Activated T-cell treated with anti-CD3 and anti-CD28 coated beads for 24 hours (primary cell): ENCODE data around the gene SEC14L5.

ENCODE experiments used
- DNase-seq: peaks from one replicate; pipeline ENCODE4 v3.0.0-alpha.2; 2020; ENCODE audit warnings: low read depth

The SEC14L5 gene

GRCh38 chr16:5012887-5013286, 54.8 kb downstream of the SEC14L5 start:
- no peak for DNase-seq

- DNase-seq = no peak
Observed at GRCh38 chr16:5015351-5015750, 57.2 kb downstream of the SEC14L5 start.

- DNase-seq = no peak
Observed at GRCh38 chr16:5015887-5016286, 57.8 kb downstream of the SEC14L5 start.

- no peak for DNase-seq
Observed at GRCh38 chr16:5016967-5017677, 59.0 kb downstream of the SEC14L5 start.

- no peak for DNase-seq
Observed at GRCh38 chr16:5017678-5017969, 59.5 kb downstream of the SEC14L5 start.

GRCh38 chr16:5018793-5019192, 60.7 kb downstream of the SEC14L5 start:
- DNase-seq = no peak

- DNase-seq = no peak
Observed at GRCh38 chr16:5019775-5020174, 61.6 kb downstream of the SEC14L5 start.

GRCh38 chr16:5020551-5020950, 62.4 kb downstream of the SEC14L5 start:
- no peak for DNase-seq

GRCh38 chr16:5022521-5022920, 64.4 kb downstream of the SEC14L5 start:
- no peak for DNase-seq

GRCh38 chr16:5024632-5025031, 66.5 kb downstream of the SEC14L5 start:
- no peak for DNase-seq

- no peak for DNase-seq
Observed at GRCh38 chr16:5025171-5025632, 67.1 kb downstream of the SEC14L5 start.

GRCh38 chr16:5026664-5027063, 68.5 kb downstream of the SEC14L5 start:
- DNase-seq = no peak

GRCh38 chr16:5027086-5027485, 69.0 kb downstream of the SEC14L5 start:
- no peak for DNase-seq

GRCh38 chr16:5027575-5028235, 69.6 kb downstream of the SEC14L5 start:
- DNase-seq = no peak

GRCh38 chr16:5028950-5029475, 70.9 kb downstream of the SEC14L5 start:
- DNase-seq = no peak

- no peak for DNase-seq
Observed at GRCh38 chr16:5030251-5030870, 72.2 kb downstream of the SEC14L5 start.

GRCh38 chr16:5031601-5032000, 73.5 kb downstream of the SEC14L5 start:
- DNase-seq = no peak

GRCh38 chr16:5032748-5033167, 74.6 kb downstream of the SEC14L5 start:
- no peak for DNase-seq

GRCh38 chr16:5033256-5034166, 75.4 kb downstream of the SEC14L5 start, which contains the start of gene NAGPA:
TSS of gene NAGPA (minus strand) at chr16:5033935. CDS start at chr16:5033914, 21 bp downstream.
- DNase-seq = peak; percentile 78

- DNase-seq = no peak
Observed at GRCh38 chr16:5034167-5034523, 76.0 kb downstream of the SEC14L5 start.

- no peak for DNase-seq
Observed at GRCh38 chr16:5035909-5036227, 77.7 kb downstream of the SEC14L5 start.
